GM18909 (cell line): ENCODE measurements around the gene CES2.
A peak's percentile ranks its signal among the peaks of the same experiment; 100 is the strongest.
"Not testable (repeated sequence)": the region's sequence is repeated elsewhere in the genome, so short reads cannot be mapped to it uniquely, and the experiment has no call there.

ENCODE experiments used
- ATAC-seq: cut with Tn5 transposase; IDR thresholded peaks from one replicate; pipeline ENCODE4 v1.9.1; 2021; ENCODE audit warnings: mild to moderate bottlenecking; ENCODE audit not compliant: unreplicated experiment, poor library complexity

The CES2 gene

GRCh38 chr16:66974932-66975246, 39.6 kb downstream of the CES2 start:
- ATAC-seq: not testable (repeated sequence)

- no peak for ATAC-seq
Measured at GRCh38 chr16:66975302-66975893, 40.1 kb downstream of the CES2 start.

- no peak for ATAC-seq
Measured at GRCh38 chr16:66976746-66977145, 41.4 kb downstream of the CES2 start.

GRCh38 chr16:66977341-66978113, 42.2 kb downstream of the CES2 start:
- peak; percentile 81 for ATAC-seq

GRCh38 chr16:66979011-66979717, 43.8 kb downstream of the CES2 start:
- no peak for ATAC-seq

GRCh38 chr16:66983033-66983432, 47.7 kb downstream of the CES2 start:
- no peak for ATAC-seq

GRCh38 chr16:66984892-66985311, 49.6 kb downstream of the CES2 start:
- no peak for ATAC-seq

GRCh38 chr16:66986559-66986958, 51.2 kb downstream of the CES2 start:
- no peak for ATAC-seq

- no peak for ATAC-seq
Measured at GRCh38 chr16:66988197-66988788, 53.0 kb downstream of the CES2 start, which contains the start of gene CES4A. Gene CES4A, plus strand, starts transcription at chr16:66988589. Its CDS starts 184 bp downstream, at chr16:66988773.

GRCh38 chr16:66991545-66992077, 56.3 kb downstream of the CES2 start:
- ATAC-seq: no peak

GRCh38 chr16:66993558-66993957, 58.2 kb downstream of the CES2 start:
- ATAC-seq: not testable (repeated sequence)
